Activated T-helper 1 cell treated with anti-CD3 and anti-CD28 coated beads, Interleukin-12 subunit alpha, Interleukin-12 subunit beta, Interleukin-2, Interleukin-4 antibody, amounts not matched to agents 30 ng/mL and 10 ng/mL and 1 ng/mL, durations not matched to agents 14 hours and 24 hours and 36 hours (primary cell): Measurements from ENCODE around the gene FYN. TPM values are rescaled to one million over a fixed set of nuclear protein-coding genes. Genes with fewer than 3 reads are reported as not detected.

Experiments
- DNase-seq: peaks from one replicate; pipeline ENCODE4 v3.0.0; 2021; ENCODE audit warnings: low spot score
- H3K27ac Mint-ChIP-seq: one replicate; pipeline ENCODE4 v1.8.0; 2021; ENCODE audit warnings: mild to moderate bottlenecking, mixed read lengths
- H3K27me3 Mint-ChIP-seq: one replicate; pipeline ENCODE4 v1.8.0; 2022; ENCODE audit warnings: mild to moderate bottlenecking, moderate library complexity, mixed read lengths; ENCODE audit not compliant: insufficient read depth
- H3K36me3 Mint-ChIP-seq: one replicate; pipeline ENCODE4 v1.8.0; 2021; ENCODE audit warnings: low read depth, mixed read lengths
- H3K4me1 Mint-ChIP-seq: one replicate; pipeline ENCODE4 v1.8.0; 2021; ENCODE audit warnings: low read depth, mixed read lengths
- H3K4me3 Mint-ChIP-seq: one replicate; pipeline ENCODE4 v1.8.0; 2021; ENCODE audit warnings: mild to moderate bottlenecking, moderate library complexity, mixed read lengths
- H3K9me3 Mint-ChIP-seq: one replicate; pipeline ENCODE4 v1.8.0; 2021; ENCODE audit warnings: mixed read lengths
- intact Hi-C: fragments of 100-400 bp; cut with micrococcal nuclease; formaldehyde crosslinking; loops from one replicate; pipeline ENCODE4 v1.15.1; 2024
- total RNA-seq: library from RNA; stranded (reverse); gene quantifications from 2 replicates; pipeline ENCODE4 v1.2.3, GENCODE V29; 2022

FYN gene
- total RNA-seq, 1 donor from 2014 or later, result 347 TPM

DNA sequence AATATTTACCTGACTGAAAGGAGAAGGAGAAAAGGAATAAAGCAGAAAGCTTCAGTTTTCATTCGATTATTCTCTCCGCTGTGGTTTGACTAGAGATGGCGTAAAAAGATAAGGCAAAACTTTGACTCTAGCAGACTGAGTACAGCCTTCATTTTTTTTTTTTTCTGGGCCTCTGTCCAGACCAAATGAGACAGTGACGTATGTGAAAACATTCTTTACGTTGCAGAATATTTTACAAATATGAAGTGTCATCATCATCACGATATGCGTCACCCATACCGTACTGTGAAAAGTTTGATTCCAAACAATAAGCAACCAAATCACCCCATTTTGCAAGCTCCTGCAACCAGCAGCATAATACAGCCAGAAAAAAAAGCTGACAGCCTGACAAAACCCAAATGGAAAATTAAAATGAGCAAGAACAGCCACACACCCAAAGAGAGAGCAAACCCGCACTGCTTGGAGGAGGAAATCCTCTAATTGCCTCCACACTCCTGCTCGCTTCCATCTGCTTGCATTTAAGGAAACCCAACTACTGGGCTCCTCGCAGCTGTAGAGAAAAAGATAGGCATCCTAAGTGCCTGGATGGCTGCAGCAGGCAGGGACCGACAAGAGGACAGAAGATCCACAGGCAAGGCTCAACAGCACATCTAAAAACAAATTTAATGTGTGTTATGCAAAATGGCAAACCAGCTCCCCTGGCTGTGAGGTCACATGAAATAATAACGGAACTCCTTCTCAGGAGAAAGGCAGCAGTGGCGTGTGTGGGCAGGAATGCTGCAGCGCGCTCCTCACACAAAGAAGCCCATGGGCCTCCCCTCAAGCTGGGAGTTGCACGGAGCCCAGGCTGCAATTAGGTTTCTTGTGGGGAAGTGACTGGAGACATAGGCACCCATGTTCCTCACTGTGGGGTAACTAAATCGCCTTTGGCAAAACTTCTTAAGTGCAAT is 113.1 kb downstream of the FYN start:
- Mint-ChIP-seq H3K9me3 (no peaks in the 10 kb centered on the region), H3K27me3 (no peaks in the 10 kb centered on the region), H3K27ac (peak overlapping the region; percentile 96), H3K4me1 (peaks cover 95% of the 10 kb centered on the region), H3K36me3 (peaks cover 54% of the 10 kb centered on the region), H3K4me3 (peak overlapping the region; percentile 81)
- peak; percentile 37 for DNase-seq
- intact Hi-C loops, result loop anchor here (1.0 to 10.0 kb wide), 5 partner anchors 9 to 525 kb away; no protein-coding TSS in a partner anchor

GRCh38 chr6:111759331-111759835 is 113.9 kb downstream of the FYN start:
- H3K4me3 Mint-ChIP-seq, result peak overlapping the region; percentile 81
- intact Hi-C loops, result loop anchor here (1.0 to 2.0 kb wide), 3 partner anchors 8 to 269 kb away; no protein-coding TSS in a partner anchor
- H3K4me1 Mint-ChIP-seq, result peaks cover 94% of the 10 kb centered on the region
- no peaks in the 10 kb centered on the region for H3K9me3 Mint-ChIP-seq
- no peaks in the 10 kb centered on the region for H3K27me3 Mint-ChIP-seq
- peaks cover 50% of the 10 kb centered on the region for H3K36me3 Mint-ChIP-seq
- no peak for DNase-seq
- peak overlapping the region; percentile 96 for H3K27ac Mint-ChIP-seq

- no peak for DNase-seq
- no peaks in the 10 kb centered on the region for H3K9me3 Mint-ChIP-seq
- peak overlapping the region; percentile 81 for H3K4me3 Mint-ChIP-seq
- H3K27ac Mint-ChIP-seq, result peak overlapping the region; percentile 96
- intact Hi-C loops, result loop anchor here (1.0 to 2.0 kb wide), 3 partner anchors 7 to 270 kb away; no protein-coding TSS in a partner anchor
- peaks cover 94% of the 10 kb centered on the region for H3K4me1 Mint-ChIP-seq
- H3K36me3 Mint-ChIP-seq, result peaks cover 54% of the 10 kb centered on the region
- no peaks in the 10 kb centered on the region for H3K27me3 Mint-ChIP-seq
Observed at GRCh38 chr6:111758608-111759329, 114.5 kb downstream of the FYN start.

- Mint-ChIP-seq H3K27me3 (no peaks in the 10 kb centered on the region), H3K36me3 (peaks cover 59% of the 10 kb centered on the region), H3K27ac (peak overlapping the region; percentile 89), H3K4me3 (peak overlapping the region; percentile 81), H3K9me3 (no peaks in the 10 kb centered on the region), H3K4me1 (peaks cover 94% of the 10 kb centered on the region)
- no peak for DNase-seq
- intact Hi-C loops, result no loop called here
Observed at GRCh38 chr6:111757342-111757741, 115.9 kb downstream of the FYN start.

DNA sequence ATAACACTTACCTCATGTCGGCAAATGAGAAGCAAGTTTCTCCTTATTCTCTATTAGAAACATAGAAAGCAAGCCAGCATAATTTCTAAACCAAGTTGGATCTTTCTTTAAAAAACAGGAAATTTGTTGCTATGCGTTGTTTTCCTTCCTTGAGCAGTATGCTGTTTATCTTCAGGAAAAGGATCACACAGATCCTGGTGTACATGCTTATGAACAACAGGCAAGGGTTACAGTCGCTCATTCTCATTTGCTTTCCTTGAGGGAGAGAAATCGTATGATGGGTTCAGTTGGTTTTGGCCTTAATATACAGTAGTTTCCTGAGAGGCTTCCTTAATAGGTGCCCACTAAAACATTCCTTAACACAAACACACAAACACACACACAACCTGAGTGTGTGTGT is 118.8 kb downstream of the FYN start:
- H3K27me3 Mint-ChIP-seq, result no peaks in the 10 kb centered on the region
- H3K4me3 Mint-ChIP-seq, result peak overlapping the region; percentile 8
- DNase-seq, result no peak
- peak overlapping the region; percentile 89 for H3K27ac Mint-ChIP-seq
- intact Hi-C loops, result no loop called here
- peaks cover 90% of the 10 kb centered on the region for H3K4me1 Mint-ChIP-seq
- H3K36me3 Mint-ChIP-seq, result peaks cover 65% of the 10 kb centered on the region
- H3K9me3 Mint-ChIP-seq, result no peaks in the 10 kb centered on the region

GRCh38 chr6:111753573-111753972 is 119.7 kb downstream of the FYN start:
- Mint-ChIP-seq H3K4me1 (peaks cover 90% of the 10 kb centered on the region), H3K9me3 (no peaks in the 10 kb centered on the region), H3K36me3 (peaks cover 63% of the 10 kb centered on the region), H3K27me3 (no peaks in the 10 kb centered on the region), H3K4me3 (peak overlapping the region; percentile 43), H3K27ac (peak overlapping the region; percentile 89)
- intact Hi-C loops, result no loop called here
- no peak for DNase-seq

- DNase-seq, result no peak
- H3K36me3 Mint-ChIP-seq, result peaks cover 66% of the 10 kb centered on the region
- H3K27me3 Mint-ChIP-seq, result no peaks in the 10 kb centered on the region
- H3K27ac Mint-ChIP-seq, result peak overlapping the region; percentile 89
- no peaks in the 10 kb centered on the region for H3K9me3 Mint-ChIP-seq
- intact Hi-C loops, result no loop called here
- H3K4me1 Mint-ChIP-seq, result peaks cover 90% of the 10 kb centered on the region
- peak overlapping the region; percentile 38 for H3K4me3 Mint-ChIP-seq
Observed at GRCh38 chr6:111752476-111752875, 120.8 kb downstream of the FYN start.

DNA sequence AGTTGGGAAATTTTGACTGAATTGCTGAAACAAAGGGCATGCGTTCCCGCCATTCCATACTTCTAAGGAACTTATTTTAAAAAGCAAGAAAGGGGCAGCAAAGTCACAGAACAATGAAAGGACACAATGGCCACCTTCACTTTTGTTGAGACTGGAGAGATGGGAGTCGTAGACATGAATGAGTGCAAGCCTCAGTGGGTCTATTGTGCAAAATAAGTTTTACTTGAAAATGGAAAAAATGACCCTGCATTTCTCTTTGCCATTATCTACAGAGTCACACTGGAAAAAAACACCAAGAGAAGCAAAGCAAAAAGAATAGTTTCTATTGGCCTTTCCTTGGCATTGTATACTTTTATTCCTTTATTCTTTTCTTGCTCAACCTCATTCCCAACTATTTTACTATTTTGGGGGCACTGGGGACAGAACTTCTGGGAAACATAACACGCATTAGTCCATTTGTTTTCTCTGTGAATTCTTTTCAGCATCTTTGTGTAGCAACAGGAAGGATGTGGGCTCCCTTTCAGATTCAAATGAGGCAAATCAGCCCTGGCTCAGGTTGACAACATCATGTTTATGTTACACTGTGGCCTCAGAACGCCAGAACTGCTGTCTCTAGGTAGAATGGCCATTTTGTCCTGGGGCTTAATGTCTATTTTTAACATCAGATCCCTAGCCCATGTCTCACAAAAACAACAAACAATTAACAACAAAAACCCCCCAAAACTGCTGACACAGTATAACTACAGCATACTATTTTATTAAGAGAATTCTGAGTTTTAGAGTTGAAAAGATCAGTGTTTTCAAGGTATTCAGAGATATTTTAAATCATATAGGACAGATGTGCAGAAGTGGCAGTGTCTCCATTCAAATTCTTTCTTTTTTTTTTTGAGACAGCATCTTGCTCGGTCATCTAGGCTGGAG is 122.2 kb downstream of the FYN start:
- intact Hi-C loops, result loop anchor here (1.0 to 2.0 kb wide), 5 partner anchors 8 to 87 kb away; no protein-coding TSS in a partner anchor
- H3K4me1 Mint-ChIP-seq, result peaks cover 95% of the 10 kb centered on the region
- no peaks in the 10 kb centered on the region for H3K9me3 Mint-ChIP-seq
- peak; percentile 66 for DNase-seq
- H3K4me3 Mint-ChIP-seq, result peak overlapping the region; percentile 70
- H3K27me3 Mint-ChIP-seq, result no peaks in the 10 kb centered on the region
- peak overlapping the region; percentile 97 for H3K27ac Mint-ChIP-seq
- H3K36me3 Mint-ChIP-seq, result peaks cover 70% of the 10 kb centered on the region

DNA sequence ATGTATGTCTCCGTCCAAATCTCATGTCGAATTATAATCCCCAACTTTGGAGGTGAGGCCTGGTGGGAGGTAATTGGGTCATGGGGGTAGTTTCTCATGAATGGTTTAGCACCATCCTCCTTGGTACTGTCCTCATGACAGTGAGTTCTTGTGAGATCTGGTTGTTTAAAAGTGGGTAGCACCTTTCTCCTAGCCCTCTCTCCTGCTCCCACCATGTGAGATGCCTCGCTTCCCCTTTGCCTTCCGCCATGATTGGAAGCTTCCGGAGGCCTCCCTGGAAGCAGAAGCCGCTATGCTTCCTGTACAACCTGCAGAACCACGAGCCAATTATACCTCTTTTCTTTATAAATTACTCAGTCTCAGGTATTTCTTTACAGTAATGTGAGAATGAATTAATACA is 123.1 kb downstream of the FYN start:
- H3K36me3 Mint-ChIP-seq, result peaks cover 70% of the 10 kb centered on the region
- H3K9me3 Mint-ChIP-seq, result no peaks in the 10 kb centered on the region
- peak overlapping the region; percentile 97 for H3K27ac Mint-ChIP-seq
- H3K4me1 Mint-ChIP-seq, result peaks cover 95% of the 10 kb centered on the region
- no peaks in the 10 kb centered on the region for H3K27me3 Mint-ChIP-seq
- no peak overlapping the region for H3K4me3 Mint-ChIP-seq
- no peak for DNase-seq
- intact Hi-C loops, result loop anchor here (2.0 kb wide), 1 partner anchor 39 kb away; no protein-coding TSS in a partner anchor

DNA sequence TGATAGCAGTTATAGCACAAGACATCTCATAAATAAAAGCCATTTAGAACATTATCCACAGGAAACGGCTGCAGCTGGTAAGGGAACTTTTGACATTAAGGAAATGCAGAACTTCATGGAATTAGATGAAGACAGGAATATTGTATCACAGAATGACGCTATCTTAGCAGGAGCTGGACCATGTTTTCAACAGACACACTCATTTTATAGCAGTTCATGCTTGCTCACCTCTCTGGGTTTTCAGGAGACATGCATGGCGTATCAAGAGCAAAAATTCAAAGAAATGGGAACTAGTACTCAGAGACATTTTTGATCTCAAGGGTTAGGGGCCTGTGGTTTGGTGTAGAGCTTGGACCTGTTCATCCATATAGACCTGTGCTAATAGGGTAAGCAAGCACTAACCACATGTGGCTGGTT is 125.0 kb downstream of the FYN start:
- intact Hi-C loops, result no loop called here

DNA sequence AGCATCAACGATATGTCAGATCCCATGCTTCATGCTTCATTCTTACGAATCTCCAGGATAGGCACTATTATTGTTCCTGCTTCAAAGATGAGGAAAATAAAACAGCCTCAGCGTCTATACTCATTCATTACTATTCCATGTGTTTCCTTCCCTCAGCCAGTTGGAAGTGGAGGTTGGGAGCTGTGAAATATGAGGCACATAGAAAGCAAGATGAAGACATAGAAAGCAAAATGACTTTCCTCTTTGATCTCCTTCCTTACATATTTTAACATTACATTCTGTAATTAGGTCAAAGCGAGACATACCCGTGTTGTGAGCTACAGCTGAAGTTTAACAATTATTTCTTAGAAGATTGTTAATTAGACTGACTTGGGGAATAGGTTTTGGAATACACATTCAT is 125.4 kb downstream of the FYN start:
- H3K4me3 Mint-ChIP-seq, result no peak overlapping the region
- intact Hi-C loops, result no loop called here
- peaks cover 75% of the 10 kb centered on the region for H3K4me1 Mint-ChIP-seq
- H3K9me3 Mint-ChIP-seq, result no peaks in the 10 kb centered on the region
- no peaks in the 10 kb centered on the region for H3K27me3 Mint-ChIP-seq
- H3K27ac Mint-ChIP-seq, result no peak overlapping the region
- H3K36me3 Mint-ChIP-seq, result peaks cover 68% of the 10 kb centered on the region
- no peak for DNase-seq

More for the DNA sequence above, 125.0 kb downstream of the FYN start:
- Mint-ChIP-seq H3K36me3 (peaks cover 70% of the 10 kb centered on the region), H3K9me3 (no peaks in the 10 kb centered on the region), H3K27me3 (no peaks in the 10 kb centered on the region), H3K27ac (no peak overlapping the region), H3K4me1 (peaks cover 79% of the 10 kb centered on the region), H3K4me3 (no peak overlapping the region)
- DNase-seq, result no peak

DNA sequence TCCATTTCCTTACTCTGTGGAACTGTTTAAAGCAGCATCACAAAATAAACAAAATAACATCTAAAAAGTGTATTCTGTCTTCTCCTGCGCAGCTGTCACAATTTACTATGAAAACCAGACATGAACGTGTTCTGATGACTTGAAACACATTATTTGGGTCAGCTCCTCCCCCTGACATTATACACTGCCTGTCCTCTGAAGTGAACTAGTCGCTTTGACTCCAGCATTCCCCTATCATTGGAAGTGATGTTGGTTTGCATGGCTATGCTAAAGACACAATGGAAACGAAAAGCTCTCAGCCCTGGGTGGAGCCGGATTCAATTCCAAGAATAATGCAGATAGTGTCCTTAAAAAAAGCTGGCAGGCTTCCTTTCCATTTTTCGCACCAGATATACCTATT is 125.9 kb downstream of the FYN start:
- intact Hi-C loops, result no loop called here
- Mint-ChIP-seq H3K4me1 (peaks cover 75% of the 10 kb centered on the region), H3K27ac (no peak overlapping the region), H3K9me3 (no peaks in the 10 kb centered on the region), H3K27me3 (no peaks in the 10 kb centered on the region), H3K36me3 (peaks cover 70% of the 10 kb centered on the region), H3K4me3 (no peak overlapping the region)
- DNase-seq, result no peak
